Thymus (tissue), 11 donors: ENCODE data around the gene CCS. TPM values are rescaled to one million over a fixed set of nuclear protein-coding genes. Genes with fewer than 3 reads are reported as not detected.
"Not testable (repeated sequence)": the region's sequence is repeated elsewhere in the genome, so short reads cannot be mapped to it uniquely, and the experiment has no call there.

ENCODE experiments used
- DNase-seq, 9 donors: peaks; one replicate each; pipeline ENCODE4 v3.0.0-alpha.2; 2013; ENCODE audit warnings: low spot score in 9 of 9, low read depth in 6 of 9, missing footprints in 1 of 9
- H3K27ac ChIP-seq, 2 donors: one replicate each; pipeline ENCODE4 v1.5.1; 2013; ENCODE audit warnings: control low read depth in 1 of 2, low read depth in 1 of 2, low read length in 1 of 2, mild to moderate bottlenecking in 1 of 2, moderate library complexity in 1 of 2
- H3K27me3 ChIP-seq, 2 donors: one replicate each; pipeline ENCODE4 v1.5.1; 2013; ENCODE audit warnings: low read length in 1 of 2; ENCODE audit not compliant: control insufficient read depth in 2 of 2, insufficient read depth in 1 of 2
- H3K36me3 ChIP-seq, 2 donors: one replicate each; pipeline ENCODE4 v1.5.1; 2013; ENCODE audit warnings: low read length in 1 of 2, mild to moderate bottlenecking in 1 of 2, moderate library complexity in 1 of 2; ENCODE audit not compliant: control insufficient read depth in 2 of 2, insufficient read depth in 2 of 2
- H3K4me1 ChIP-seq, 2 donors: one replicate each; pipeline ENCODE4 v1.5.1; 2013; ENCODE audit warnings: low read length in 2 of 2; ENCODE audit not compliant: control insufficient read depth in 2 of 2, insufficient read depth in 2 of 2
- H3K4me3 ChIP-seq, 2 donors: one replicate each; pipeline ENCODE4 v1.5.1; 2013; ENCODE audit warnings: low read length in 2 of 2, control low read depth in 1 of 2, mild to moderate bottlenecking in 1 of 2
- H3K9me3 ChIP-seq, 2 donors: one replicate each; pipeline ENCODE4 v1.5.1; 2013; ENCODE audit warnings: low read length in 1 of 2, mild to moderate bottlenecking in 1 of 2; ENCODE audit not compliant: control insufficient read depth in 2 of 2, insufficient read depth in 1 of 2
- WGBS: extraction: QIAGEN DNeasy Blood & Tissue Kit; methylation state at CpG from one replicate; pipeline ENCODE4 v1.1.7; 2013; 5-methylcytosine and 5-hydroxymethylcytosine counted together
- polyA plus RNA-seq: library from polyadenylated mRNA; stranded (reverse); fragments of 200-250 nt; gene quantifications from one replicate; pipeline ENCODE4 v1.2.3, GENCODE V29; 2013
- total RNA-seq: library from RNA; stranded (reverse); fragments of 120-200 nt; gene quantifications from one replicate; pipeline ENCODE4 v1.2.4, GENCODE V29; 2013
- donor health status: healthy.

The CCS gene
- total and polyA plus RNA-seq, 2 donors: 33.9 to 173 TPM

GRCh38 chr11:66638177-66639065, 45.4 kb downstream of the CCS start, which contains the start of gene RBM4:
Gene RBM4, plus strand, starts transcription at chr11:66638703. Its CDS starts 1,009 bp downstream, at chr11:66639712.
- peak within 1 kb of the TSS; percentile 91 to 97 for H3K27ac ChIP-seq
- no peaks in the 10 kb centered on the region for H3K27me3 ChIP-seq
- peaks cover 31 to 47% of the 10 kb centered on the region in 2 donors for H3K4me1 ChIP-seq
- peak; percentile 99 to 100 (median 100) for DNase-seq
- peaks cover 0 to 3% of the 10 kb centered on the region in 2 donors for H3K9me3 ChIP-seq
- peak within 1 kb of the TSS; percentile 83 to 88 for H3K4me3 ChIP-seq
- H3K36me3 ChIP-seq: peaks cover 34 to 71% of the 10 kb centered on the region in 2 donors
- under 1% methylated on average over 63 of the region's 63 CpGs for WGBS

GRCh38 chr11:66639066-66639813, 46.3 kb downstream of the CCS start:
- 14% methylated on average over 27 of the region's 27 CpGs for WGBS
- H3K4me1 ChIP-seq: peaks cover 38 to 55% of the 10 kb centered on the region in 2 donors

GRCh38 chr11:66639814-66640340, 46.9 kb downstream of the CCS start:
- H3K9me3 ChIP-seq, H3K27ac ChIP-seq, DNase-seq, H3K27me3 ChIP-seq: not testable (repeated sequence)
- peak overlapping the region; percentile 83 to 88 for H3K4me3 ChIP-seq
- WGBS: 86% methylated on average over 9 of the region's 10 CpGs
- peaks cover 45 to 72% of the 10 kb centered on the region in 2 donors for H3K36me3 ChIP-seq
- H3K4me1 ChIP-seq: peaks cover 40 to 56% of the 10 kb centered on the region in 2 donors

More at GRCh38 chr11:66639066-66639813, 46.3 kb downstream of the CCS start:
- Histone ChIP-seq H3K9me3 (peaks cover 0 to 3% of the 10 kb centered on the region in 2 donors), H3K27me3 (no peaks in the 10 kb centered on the region), H3K27ac (peak overlapping the region; percentile 91 to 97), H3K36me3 (peaks cover 40 to 72% of the 10 kb centered on the region in 2 donors), H3K4me3 (peak overlapping the region; percentile 83 to 88)
- peak in 7 of 9 donors; percentile 13 to 70 (median 42) for DNase-seq

- H3K36me3 ChIP-seq: peaks cover 65 to 74% of the 10 kb centered on the region in 2 donors
- no peaks in the 10 kb centered on the region for H3K27me3 ChIP-seq
- H3K27ac ChIP-seq: no peak overlapping the region
- H3K4me3 ChIP-seq: peak overlapping the region; percentile 13 to 19
- H3K9me3 ChIP-seq: no peaks in the 10 kb centered on the region
- peaks cover 40 to 54% of the 10 kb centered on the region in 2 donors for H3K4me1 ChIP-seq
- WGBS: 70% methylated on average over 3 of the region's 3 CpGs
- DNase-seq: no peak
Observed at GRCh38 chr11:66641834-66642233, 48.8 kb downstream of the CCS start.

GRCh38 chr11:66643745-66644437, 50.9 kb downstream of the CCS start:
- no peak for DNase-seq
- no peak overlapping the region for H3K27ac ChIP-seq
- no peaks in the 10 kb centered on the region for H3K27me3 ChIP-seq
- 96% methylated on average over 24 of the region's 24 CpGs for WGBS
- no peaks in the 10 kb centered on the region for H3K9me3 ChIP-seq
- no peak overlapping the region for H3K4me3 ChIP-seq
- peaks cover 32 to 41% of the 10 kb centered on the region in 2 donors for H3K4me1 ChIP-seq
- peaks cover 74 to 92% of the 10 kb centered on the region in 2 donors for H3K36me3 ChIP-seq

- no peak for DNase-seq
- Histone ChIP-seq H3K4me1 (peaks cover 15 to 19% of the 10 kb centered on the region in 2 donors), H3K9me3 (no peaks in the 10 kb centered on the region), H3K36me3 (peaks cover 74 to 98% of the 10 kb centered on the region in 2 donors), H3K27ac (no peak overlapping the region), H3K4me3 (no peak overlapping the region), H3K27me3 (no peaks in the 10 kb centered on the region)
- 97% methylated on average over 4 of the region's 4 CpGs for WGBS
Observed at GRCh38 chr11:66646828-66647227, 53.8 kb downstream of the CCS start.

GRCh38 chr11:66649903-66650302, 56.9 kb downstream of the CCS start:
- Histone ChIP-seq H3K9me3 (no peaks in the 10 kb centered on the region), H3K27me3 (no peaks in the 10 kb centered on the region), H3K4me3 (no peak overlapping the region), H3K27ac (no peak overlapping the region), H3K36me3 (peaks cover 66 to 88% of the 10 kb centered on the region in 2 donors), H3K4me1 (no peaks in the 10 kb centered on the region)
- WGBS: 98% methylated on average over 5 of the region's 5 CpGs
- DNase-seq: no peak

- Histone ChIP-seq H3K4me3 (no peak overlapping the region), H3K9me3 (no peaks in the 10 kb centered on the region), H3K36me3 (peaks cover 61 to 83% of the 10 kb centered on the region in 2 donors), H3K27ac (no peak overlapping the region), H3K4me1 (no peaks in the 10 kb centered on the region), H3K27me3 (no peaks in the 10 kb centered on the region)
- no peak for DNase-seq
- 97% methylated on average over 2 of the region's 2 CpGs for WGBS
Observed at GRCh38 chr11:66651016-66651415, 58.0 kb downstream of the CCS start.
